Measurements from ENCODE around the gene GRIP2. TPM values are rescaled to one million over a fixed set of nuclear protein-coding genes. Genes with fewer than 3 reads are reported as not detected.

Gene GRIP2
- total RNA-seq, 1 experiment from 2014 or later, result not detected

DNA sequence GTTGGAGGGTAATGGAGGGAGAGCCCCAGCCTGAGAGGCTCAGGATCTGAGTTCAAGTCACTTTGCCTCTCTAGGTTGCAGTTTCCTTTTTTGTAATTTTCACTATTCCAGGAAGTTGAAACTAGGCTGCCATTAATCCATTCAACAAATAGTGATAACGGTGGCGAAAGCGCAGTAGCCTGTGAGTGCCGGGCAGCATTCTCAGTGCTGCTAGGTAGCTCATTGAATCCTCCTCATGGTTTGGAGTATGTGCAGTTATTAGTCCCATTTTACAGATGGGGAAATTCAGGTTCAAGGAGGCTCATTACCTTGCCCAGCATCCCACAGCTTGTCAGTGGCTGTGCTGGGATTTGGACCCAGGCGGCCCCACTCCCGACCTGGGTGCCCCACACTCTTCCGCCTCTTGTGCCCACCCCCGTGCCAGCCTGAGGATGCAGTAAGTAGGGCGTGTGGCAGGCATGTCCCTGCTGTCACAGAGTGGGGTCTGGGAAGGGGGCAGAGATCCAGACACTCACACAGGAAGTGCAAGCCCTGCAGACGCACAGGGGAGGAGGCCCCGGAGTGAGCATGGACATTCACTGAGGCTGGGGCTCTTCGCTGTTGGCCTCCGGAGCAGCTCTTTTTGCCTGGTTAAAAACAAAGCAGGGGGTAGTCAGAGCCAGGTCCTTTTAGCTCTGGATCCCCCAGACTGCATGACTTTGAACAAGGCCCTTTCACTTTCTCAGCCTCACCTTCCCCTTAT lies 79.0 kb downstream of the GRIP2 start:
- no peaks in the 10 kb centered on the region for H3K9me3 Mint-ChIP-seq (ENCODE audit: unreplicated experiment)
- CTCF ChIA-PET, result interaction anchor here (0.5 to 6.9 kb wide), 16 partner anchors 11 to 659 kb away, joined by 3 to 138 read pairs (median 3); no protein-coding TSS in a partner anchor

DNA sequence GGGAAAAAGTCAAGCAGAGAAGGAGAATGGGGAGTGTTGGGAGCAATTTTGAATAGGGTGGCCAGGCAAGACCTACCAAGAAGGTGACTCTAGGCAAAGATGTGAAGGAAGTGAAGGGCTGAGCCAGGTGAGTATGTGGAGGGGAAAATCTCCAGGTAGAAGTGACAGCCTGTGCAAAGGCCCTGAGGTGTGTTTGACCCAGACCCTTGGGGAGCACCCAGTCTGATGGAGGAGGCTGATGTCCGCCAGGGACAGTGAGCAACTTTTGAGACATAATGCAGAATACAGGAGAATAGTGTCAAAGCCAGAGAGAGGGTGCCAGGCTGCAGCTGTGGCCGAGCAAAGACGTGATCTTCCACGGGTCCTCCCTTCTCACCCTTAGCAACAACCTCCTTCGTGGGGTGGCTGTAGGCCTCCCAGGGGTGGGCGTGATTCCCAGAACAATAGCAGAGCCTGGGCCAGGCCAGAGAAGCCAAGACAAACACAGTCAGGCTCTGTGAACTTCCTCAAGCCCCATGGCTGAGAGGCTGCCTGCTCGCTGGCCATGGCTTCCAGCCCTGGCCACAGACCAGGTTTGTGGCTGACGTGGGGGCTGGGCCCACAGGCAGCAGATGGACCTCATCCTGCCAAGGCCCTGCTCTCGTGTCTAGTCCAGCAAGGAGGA lies 79.7 kb downstream of the GRIP2 start:
- CTCF ChIA-PET, result interaction anchor here (0.6 to 6.9 kb wide), 13 partner anchors 16 to 805 kb away, joined by 3 to 138 read pairs (median 3); no protein-coding TSS in a partner anchor
- DNase-seq (ENCODE audit: unreplicated experiment), result peak; percentile 74
- intact Hi-C loops (cut with micrococcal nuclease), result loop anchor here (1.0 kb wide), 4 partner anchors 58 to 564 kb away; partner anchors contain the start of gene SLC6A6
- Mint-ChIP-seq H3K27ac (ENCODE audit: low read depth, unreplicated experiment) (no peak overlapping the region), H3K36me3 (ENCODE audit: insufficient read depth, unreplicated experiment) (peaks cover 9% of the 10 kb centered on the region), H3K27me3 (ENCODE audit: insufficient read depth, unreplicated experiment) (no peaks in the 10 kb centered on the region), H3K9me3 (ENCODE audit: unreplicated experiment) (no peaks in the 10 kb centered on the region), H3K4me1 (ENCODE audit: insufficient read depth, unreplicated experiment) (peaks cover 12% of the 10 kb centered on the region), H3K4me3 (ENCODE audit: unreplicated experiment) (no peak overlapping the region)
- BruUV-seq (replicated peaks), result no TSS peak
- POLR2A ChIA-PET, result no interaction called here
- TF ChIP-seq, protein P1, sequence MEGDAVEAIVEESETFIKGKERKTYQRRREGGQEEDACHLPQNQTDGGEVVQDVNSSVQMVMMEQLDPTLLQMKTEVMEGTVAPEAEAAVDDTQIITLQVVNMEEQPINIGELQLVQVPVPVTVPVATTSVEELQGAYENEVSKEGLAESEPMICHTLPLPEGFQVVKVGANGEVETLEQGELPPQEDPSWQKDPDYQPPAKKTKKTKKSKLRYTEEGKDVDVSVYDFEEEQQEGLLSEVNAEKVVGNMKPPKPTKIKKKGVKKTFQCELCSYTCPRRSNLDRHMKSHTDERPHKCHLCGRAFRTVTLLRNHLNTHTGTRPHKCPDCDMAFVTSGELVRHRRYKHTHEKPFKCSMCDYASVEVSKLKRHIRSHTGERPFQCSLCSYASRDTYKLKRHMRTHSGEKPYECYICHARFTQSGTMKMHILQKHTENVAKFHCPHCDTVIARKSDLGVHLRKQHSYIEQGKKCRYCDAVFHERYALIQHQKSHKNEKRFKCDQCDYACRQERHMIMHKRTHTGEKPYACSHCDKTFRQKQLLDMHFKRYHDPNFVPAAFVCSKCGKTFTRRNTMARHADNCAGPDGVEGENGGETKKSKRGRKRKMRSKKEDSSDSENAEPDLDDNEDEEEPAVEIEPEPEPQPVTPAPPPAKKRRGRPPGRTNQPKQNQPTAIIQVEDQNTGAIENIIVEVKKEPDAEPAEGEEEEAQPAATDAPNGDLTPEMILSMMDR (IDR thresholded peaks at IDR 0.05; ENCODE audit: unreplicated experiment), result no peak

More for the DNA sequence above, 79.0 kb downstream of the GRIP2 start:
- Mint-ChIP-seq H3K27me3 (ENCODE audit: insufficient read depth, unreplicated experiment) (no peaks in the 10 kb centered on the region), H3K36me3 (ENCODE audit: insufficient read depth, unreplicated experiment) (peaks cover 14% of the 10 kb centered on the region), H3K4me1 (ENCODE audit: insufficient read depth, unreplicated experiment) (peaks cover 12% of the 10 kb centered on the region), H3K4me3 (ENCODE audit: unreplicated experiment) (no peak overlapping the region), H3K27ac (ENCODE audit: low read depth, unreplicated experiment) (no peak overlapping the region)
- POLR2A ChIA-PET, result interaction anchor here (1.5 kb wide), 1 partner anchor 258 kb away, joined by 4 read pairs; no protein-coding TSS in a partner anchor
- intact Hi-C loops (cut with micrococcal nuclease), result loop anchor here (1.0 kb wide), 4 partner anchors 59 to 565 kb away; partner anchors contain the start of gene SLC6A6
- TF ChIP-seq, protein P1 (IDR thresholded peaks at IDR 0.05; ENCODE audit: unreplicated experiment), result no peak
- no TSS peak for BruUV-seq (replicated peaks)
- no peak for DNase-seq (ENCODE audit: unreplicated experiment)

GRCh38 chr3:14459787-14460186 lies 80.4 kb downstream of the GRIP2 start:
- no peaks in the 10 kb centered on the region for H3K27me3 Mint-ChIP-seq (ENCODE audit: insufficient read depth, unreplicated experiment)
- TF ChIP-seq, protein P1 (IDR thresholded peaks at IDR 0.05; ENCODE audit: unreplicated experiment), result no peak
- peaks cover 9% of the 10 kb centered on the region for H3K36me3 Mint-ChIP-seq (ENCODE audit: insufficient read depth, unreplicated experiment)
- BruUV-seq (replicated peaks), result no TSS peak
- no peak overlapping the region for H3K4me3 Mint-ChIP-seq (ENCODE audit: unreplicated experiment)
- no peak overlapping the region for H3K27ac Mint-ChIP-seq (ENCODE audit: low read depth, unreplicated experiment)
- DNase-seq (ENCODE audit: unreplicated experiment), result no peak
- intact Hi-C loops (cut with micrococcal nuclease), result no loop called here
- ChIA-PET POLR2A (no interaction called here), CTCF (interaction anchor here (0.6 to 6.9 kb wide), 5 partner anchors 43 to 257 kb away, joined by 3 to 138 read pairs (median 4); no protein-coding TSS in a partner anchor)
- H3K9me3 Mint-ChIP-seq (ENCODE audit: unreplicated experiment), result no peaks in the 10 kb centered on the region
- peaks cover 12% of the 10 kb centered on the region for H3K4me1 Mint-ChIP-seq (ENCODE audit: insufficient read depth, unreplicated experiment)

- ChIA-PET CTCF (interaction anchor here (0.8 to 6.9 kb wide), 3 partner anchors 9 to 257 kb away, joined by 3 to 138 read pairs (median 13); no protein-coding TSS in a partner anchor), POLR2A (no interaction called here)
- TF ChIP-seq, protein P1 (IDR thresholded peaks at IDR 0.05; ENCODE audit: unreplicated experiment), result no peak
- H3K27ac Mint-ChIP-seq (ENCODE audit: low read depth, unreplicated experiment), result no peak overlapping the region
- intact Hi-C loops (cut with micrococcal nuclease), result no loop called here
- H3K27me3 Mint-ChIP-seq (ENCODE audit: insufficient read depth, unreplicated experiment), result no peaks in the 10 kb centered on the region
- no TSS peak for BruUV-seq (replicated peaks)
- no peak overlapping the region for H3K4me3 Mint-ChIP-seq (ENCODE audit: unreplicated experiment)
- H3K36me3 Mint-ChIP-seq (ENCODE audit: insufficient read depth, unreplicated experiment), result peaks cover 9% of the 10 kb centered on the region
- peaks cover 12% of the 10 kb centered on the region for H3K4me1 Mint-ChIP-seq (ENCODE audit: insufficient read depth, unreplicated experiment)
- H3K9me3 Mint-ChIP-seq (ENCODE audit: unreplicated experiment), result no peaks in the 10 kb centered on the region
- DNase-seq (ENCODE audit: unreplicated experiment), result no peak
Measured at GRCh38 chr3:14459384-14459783, 80.8 kb downstream of the GRIP2 start.

All from MCF 10A (cell line).